HG03196 (cell line): ENCODE data around the gene ACAA1.

ENCODE experiments used
- ATAC-seq: cut with Tn5 transposase; IDR thresholded peaks from one replicate; pipeline ENCODE4 v1.9.1; 2021; ENCODE audit not compliant: unreplicated experiment

Gene ACAA1

GRCh38 chr3:38154625-38155255 is 17.8 kb upstream of the ACAA1 start:
- no peak for ATAC-seq

- no peak for ATAC-seq
Measured at GRCh38 chr3:38154033-38154494, 17.1 kb upstream of the ACAA1 start.

- no peak for ATAC-seq
Measured at GRCh38 chr3:38153221-38153620, 16.3 kb upstream of the ACAA1 start.

- ATAC-seq: no peak
Measured at GRCh38 chr3:38152609-38153008, 15.7 kb upstream of the ACAA1 start.

GRCh38 chr3:38151667-38152265 is 14.8 kb upstream of the ACAA1 start:
- ATAC-seq: no peak

- no peak for ATAC-seq
Measured at GRCh38 chr3:38150780-38151528, 14.0 kb upstream of the ACAA1 start.

GRCh38 chr3:38149708-38150107 is 12.8 kb upstream of the ACAA1 start:
- ATAC-seq: no peak

- no peak for ATAC-seq
Measured at GRCh38 chr3:38148311-38148882, 11.5 kb upstream of the ACAA1 start.

- no peak for ATAC-seq
Measured at GRCh38 chr3:38147421-38147820, 10.5 kb upstream of the ACAA1 start.

GRCh38 chr3:38146504-38146903 is 9.6 kb upstream of the ACAA1 start:
- no peak for ATAC-seq

GRCh38 chr3:38143511-38143910 is 6.6 kb upstream of the ACAA1 start:
- no peak for ATAC-seq

- ATAC-seq: no peak
Measured at GRCh38 chr3:38142959-38143358, 6.0 kb upstream of the ACAA1 start.

- no peak for ATAC-seq
Measured at GRCh38 chr3:38141952-38142273, 5.0 kb upstream of the ACAA1 start.

- ATAC-seq: no peak
Measured at GRCh38 chr3:38141173-38141951, 4.4 kb upstream of the ACAA1 start.

- ATAC-seq: no peak
Measured at GRCh38 chr3:38140326-38141172, 3.6 kb upstream of the ACAA1 start.

GRCh38 chr3:38139652-38140051 is 2.7 kb upstream of the ACAA1 start:
- ATAC-seq: no peak

- ATAC-seq: no peak
Measured at GRCh38 chr3:38139191-38139590, 2.3 kb upstream of the ACAA1 start.

- ATAC-seq: peak; percentile 44
Measured at GRCh38 chr3:38138349-38139190, 1.6 kb upstream of the ACAA1 start, which contains the start of gene MYD88. TSS of gene MYD88 (plus strand) at chr3:38138661. CDS start at chr3:38138701, 40 bp downstream.

GRCh38 chr3:38137615-38138348 is 855 bp upstream of the ACAA1 start:
- ATAC-seq: no peak
